Measurements from ENCODE around the gene THEM5. TPM values are rescaled to one million over a fixed set of nuclear protein-coding genes. Genes with fewer than 3 reads are reported as not detected.

The THEM5 gene
- total RNA-seq, 1 donor from 2014 or later: not detected

- TF ChIP-seq CTCF (IDR thresholded peaks at IDR 0.05; ENCODE audit: unreplicated experiment): no peak
- DNase-seq (ENCODE audit: low spot score in 2 of 2, unreplicated experiment in 2 of 2): no peak
- Mint-ChIP-seq H3K36me3 (no peaks in the 10 kb centered on the region), H3K27me3 (ENCODE audit: low read depth) (peaks cover 14% of the 10 kb centered on the region), H3K4me1 (peaks cover 10% of the 10 kb centered on the region), H3K27ac (no peak overlapping the region), H3K9me3 (no peaks in the 10 kb centered on the region), H3K4me3 (no peak overlapping the region)
These were observed 27.5 kb downstream of the THEM5 start for GRCh38 chr1:151825751-151826660.

- peaks cover 14% of the 10 kb centered on the region for H3K27me3 Mint-ChIP-seq (ENCODE audit: low read depth)
- no peak for DNase-seq (ENCODE audit: low spot score in 2 of 2, unreplicated experiment in 2 of 2)
- no peak overlapping the region for H3K27ac Mint-ChIP-seq
- TF ChIP-seq CTCF (IDR thresholded peaks at IDR 0.05; ENCODE audit: unreplicated experiment): no peak
- no peaks in the 10 kb centered on the region for H3K36me3 Mint-ChIP-seq
- no peak overlapping the region for H3K4me3 Mint-ChIP-seq
- peaks cover 10% of the 10 kb centered on the region for H3K4me1 Mint-ChIP-seq
- no peaks in the 10 kb centered on the region for H3K9me3 Mint-ChIP-seq
These were observed 28.3 kb downstream of the THEM5 start for GRCh38 chr1:151825204-151825603.

GRCh38 chr1:151823175-151823574, 30.3 kb downstream of the THEM5 start:
- no peak overlapping the region for H3K4me3 Mint-ChIP-seq
- DNase-seq (ENCODE audit: low spot score in 2 of 2, unreplicated experiment in 2 of 2): no peak
- no peak overlapping the region for H3K27ac Mint-ChIP-seq
- peaks cover 17% of the 10 kb centered on the region for H3K27me3 Mint-ChIP-seq (ENCODE audit: low read depth)
- no peaks in the 10 kb centered on the region for H3K36me3 Mint-ChIP-seq
- H3K4me1 Mint-ChIP-seq: no peaks in the 10 kb centered on the region
- no peaks in the 10 kb centered on the region for H3K9me3 Mint-ChIP-seq
- no peak for TF ChIP-seq CTCF (IDR thresholded peaks at IDR 0.05; ENCODE audit: unreplicated experiment)

GRCh38 chr1:151822404-151822803, 31.1 kb downstream of the THEM5 start:
- TF ChIP-seq CTCF (IDR thresholded peaks at IDR 0.05; ENCODE audit: unreplicated experiment): no peak
- Mint-ChIP-seq H3K27ac (no peak overlapping the region), H3K36me3 (no peaks in the 10 kb centered on the region), H3K27me3 (ENCODE audit: low read depth) (peaks cover 17% of the 10 kb centered on the region), H3K9me3 (no peaks in the 10 kb centered on the region), H3K4me1 (no peaks in the 10 kb centered on the region), H3K4me3 (no peak overlapping the region)
- no peak for DNase-seq (ENCODE audit: low spot score in 2 of 2, unreplicated experiment in 2 of 2)

- no peaks in the 10 kb centered on the region for H3K36me3 Mint-ChIP-seq
- no peaks in the 10 kb centered on the region for H3K9me3 Mint-ChIP-seq
- H3K4me3 Mint-ChIP-seq: no peak overlapping the region
- DNase-seq (ENCODE audit: low spot score in 2 of 2, unreplicated experiment in 2 of 2): no peak
- H3K4me1 Mint-ChIP-seq: no peaks in the 10 kb centered on the region
- peaks cover 14% of the 10 kb centered on the region for H3K27me3 Mint-ChIP-seq (ENCODE audit: low read depth)
- no peak overlapping the region for H3K27ac Mint-ChIP-seq
- no peak for TF ChIP-seq CTCF (IDR thresholded peaks at IDR 0.05; ENCODE audit: unreplicated experiment)
These were observed 32.6 kb downstream of the THEM5 start for GRCh38 chr1:151820940-151821339.
